Activated B cell treated with CpG ODN at 0.5 μM for 24 hours (primary cell): ENCODE data around the gene ARHGEF4. TPM values are rescaled to one million over a fixed set of nuclear protein-coding genes. Genes with fewer than 3 reads are reported as not detected.

Experiments
- ATAC-seq: fragments of 200-7000 bp; cut with Tn5 transposase; one replicate; pipeline ENCODE4 v1.10.0; 2021; ENCODE audit warnings: low read depth, mild to moderate bottlenecking, moderate library complexity
- CTCF ChIA-PET: fragments of 350-600 bp; sonication (Branson Sonifier 250); formaldehyde crosslinking; loops from one replicate; lab custom pipeline; 2021; ENCODE audit warnings: antibody characterized with exemption; lab: Charles Lee
- POLR2A ChIA-PET: fragments of 350-600 bp; sonication (Branson Sonifier 250); formaldehyde crosslinking; loops from one replicate; lab custom pipeline; 2021; ENCODE audit warnings: antibody characterized with exemption; lab: Charles Lee
- DNase-seq: peaks from one replicate; pipeline ENCODE4 v3.0.0; 2022
- H3K27ac Mint-ChIP-seq: one replicate; pipeline ENCODE4 v1.8.0; 2020; ENCODE audit warnings: mixed read lengths
- H3K27me3 Mint-ChIP-seq: one replicate; pipeline ENCODE4 v1.8.0; 2021; ENCODE audit warnings: mixed read lengths
- H3K36me3 Mint-ChIP-seq: one replicate; pipeline ENCODE4 v1.8.0; 2021; ENCODE audit warnings: low read depth, mixed read lengths
- H3K4me1 Mint-ChIP-seq: one replicate; pipeline ENCODE4 v1.8.0; 2021; ENCODE audit warnings: mixed read lengths
- H3K4me3 Mint-ChIP-seq: one replicate; pipeline ENCODE4 v1.8.0; 2020; ENCODE audit warnings: mild to moderate bottlenecking, mixed read lengths
- H3K9me3 Mint-ChIP-seq: one replicate; pipeline ENCODE4 v1.8.0; 2020; ENCODE audit warnings: mixed read lengths
- intact Hi-C: fragments of 100-400 bp; cut with micrococcal nuclease; formaldehyde crosslinking; loops from one replicate; pipeline ENCODE4 v1.15.1; 2024
- total RNA-seq: library from RNA; stranded (reverse); gene quantifications from 2 replicates; pipeline ENCODE4 v1.2.3, GENCODE V29; 2022
- TF ChIP-seq, protein P1 (sequence below): fragments of 200-600 bp; IDR thresholded peaks from one replicate; pipeline ENCODE4 v1.8.0; 2022; ENCODE audit warnings: antibody characterized with exemption, mild to moderate bottlenecking

ARHGEF4 gene
- total RNA-seq, 1 donor from 2014 or later, result 0.29 TPM

DNA sequence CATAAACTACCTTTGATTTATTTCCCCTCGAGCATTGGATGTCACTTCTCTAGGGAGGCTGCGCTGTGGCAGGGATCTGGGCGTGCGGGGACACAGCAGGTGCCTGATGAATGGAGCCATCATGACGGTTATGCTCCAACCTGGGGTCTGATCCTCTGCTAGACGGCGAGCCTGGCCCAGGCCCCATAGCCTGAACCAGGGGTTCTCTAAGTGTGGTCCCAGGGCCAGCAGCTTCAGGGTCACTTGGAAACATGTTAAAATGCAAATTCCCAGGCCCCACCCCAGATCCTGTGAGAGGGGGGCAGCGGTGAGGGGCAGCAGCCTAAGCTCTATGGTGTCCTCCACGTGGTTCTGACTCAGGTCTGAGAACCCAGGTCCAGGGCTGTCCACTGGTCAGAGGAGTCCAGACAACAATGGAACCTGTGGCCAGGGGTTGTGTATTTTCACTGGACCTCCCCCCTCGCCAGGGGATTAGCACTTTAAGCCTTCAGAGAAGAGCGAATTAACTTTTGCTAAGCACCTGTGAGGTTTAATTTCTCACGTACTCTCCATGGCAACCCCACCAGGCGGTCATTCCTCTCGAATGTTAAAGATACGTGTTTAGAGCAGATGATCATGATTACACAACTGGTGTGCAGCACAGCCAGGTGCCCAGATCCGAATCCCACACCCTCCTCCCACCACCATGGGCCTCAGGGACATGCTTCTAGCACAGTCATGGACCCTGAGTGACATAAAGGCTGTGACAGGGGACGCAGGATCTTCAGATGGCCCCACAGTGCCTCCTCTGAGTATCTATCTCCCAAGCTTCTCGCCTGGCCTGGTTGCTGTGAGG lies 1.6 kb upstream of the ARHGEF4 start:
- ATAC-seq (no peak), DNase-seq (no peak)
- Mint-ChIP-seq H3K4me3 (no peak overlapping the region), H3K4me1 (peaks cover 10% of the 10 kb centered on the region), H3K9me3 (no peaks in the 10 kb centered on the region), H3K36me3 (no peaks in the 10 kb centered on the region), H3K27ac (no peak overlapping the region), H3K27me3 (peaks cover 24% of the 10 kb centered on the region)
- TF ChIP-seq, protein P1, sequence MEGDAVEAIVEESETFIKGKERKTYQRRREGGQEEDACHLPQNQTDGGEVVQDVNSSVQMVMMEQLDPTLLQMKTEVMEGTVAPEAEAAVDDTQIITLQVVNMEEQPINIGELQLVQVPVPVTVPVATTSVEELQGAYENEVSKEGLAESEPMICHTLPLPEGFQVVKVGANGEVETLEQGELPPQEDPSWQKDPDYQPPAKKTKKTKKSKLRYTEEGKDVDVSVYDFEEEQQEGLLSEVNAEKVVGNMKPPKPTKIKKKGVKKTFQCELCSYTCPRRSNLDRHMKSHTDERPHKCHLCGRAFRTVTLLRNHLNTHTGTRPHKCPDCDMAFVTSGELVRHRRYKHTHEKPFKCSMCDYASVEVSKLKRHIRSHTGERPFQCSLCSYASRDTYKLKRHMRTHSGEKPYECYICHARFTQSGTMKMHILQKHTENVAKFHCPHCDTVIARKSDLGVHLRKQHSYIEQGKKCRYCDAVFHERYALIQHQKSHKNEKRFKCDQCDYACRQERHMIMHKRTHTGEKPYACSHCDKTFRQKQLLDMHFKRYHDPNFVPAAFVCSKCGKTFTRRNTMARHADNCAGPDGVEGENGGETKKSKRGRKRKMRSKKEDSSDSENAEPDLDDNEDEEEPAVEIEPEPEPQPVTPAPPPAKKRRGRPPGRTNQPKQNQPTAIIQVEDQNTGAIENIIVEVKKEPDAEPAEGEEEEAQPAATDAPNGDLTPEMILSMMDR, result no peak
- intact Hi-C loops, result loop anchor here (5.0 kb wide), 1 partner anchor 38 kb away; no protein-coding TSS in a partner anchor
- CTCF ChIA-PET, result interaction anchor here (1.4 kb wide), 1 partner anchor 34 kb away, joined by 3 read pairs; no protein-coding TSS in a partner anchor
- POLR2A ChIA-PET, result no interaction called here

DNA sequence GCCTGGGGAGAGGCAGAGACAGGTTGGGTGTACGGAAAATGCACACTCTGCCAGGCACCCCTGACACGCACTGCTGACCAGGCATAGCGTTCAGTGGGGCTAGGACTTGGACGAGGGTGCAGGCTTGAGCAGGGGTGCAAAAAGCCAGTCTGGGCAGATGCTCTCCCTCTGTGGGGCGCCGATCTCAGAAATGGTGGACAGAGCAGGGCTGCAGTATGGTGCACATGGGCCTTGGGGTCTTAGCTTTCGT lies 1.0 kb upstream of the ARHGEF4 start:
- Mint-ChIP-seq H3K4me1 (peaks cover 10% of the 10 kb centered on the region), H3K4me3 (no peak overlapping the region), H3K36me3 (no peaks in the 10 kb centered on the region), H3K27ac (no peak overlapping the region), H3K27me3 (peaks cover 24% of the 10 kb centered on the region), H3K9me3 (no peaks in the 10 kb centered on the region)
- ChIA-PET CTCF (interaction anchor here (1.4 kb wide), 1 partner anchor 34 kb away, joined by 3 read pairs; no protein-coding TSS in a partner anchor), POLR2A (interaction anchor here (1.2 kb wide), 1 partner anchor 38 kb away, joined by 4 read pairs; no protein-coding TSS in a partner anchor)
- DNase-seq (no peak), ATAC-seq (no peak)
- intact Hi-C loops, result loop anchor here (5.0 kb wide), 1 partner anchor 38 kb away; no protein-coding TSS in a partner anchor
- TF ChIP-seq, protein P1, result no peak

DNA sequence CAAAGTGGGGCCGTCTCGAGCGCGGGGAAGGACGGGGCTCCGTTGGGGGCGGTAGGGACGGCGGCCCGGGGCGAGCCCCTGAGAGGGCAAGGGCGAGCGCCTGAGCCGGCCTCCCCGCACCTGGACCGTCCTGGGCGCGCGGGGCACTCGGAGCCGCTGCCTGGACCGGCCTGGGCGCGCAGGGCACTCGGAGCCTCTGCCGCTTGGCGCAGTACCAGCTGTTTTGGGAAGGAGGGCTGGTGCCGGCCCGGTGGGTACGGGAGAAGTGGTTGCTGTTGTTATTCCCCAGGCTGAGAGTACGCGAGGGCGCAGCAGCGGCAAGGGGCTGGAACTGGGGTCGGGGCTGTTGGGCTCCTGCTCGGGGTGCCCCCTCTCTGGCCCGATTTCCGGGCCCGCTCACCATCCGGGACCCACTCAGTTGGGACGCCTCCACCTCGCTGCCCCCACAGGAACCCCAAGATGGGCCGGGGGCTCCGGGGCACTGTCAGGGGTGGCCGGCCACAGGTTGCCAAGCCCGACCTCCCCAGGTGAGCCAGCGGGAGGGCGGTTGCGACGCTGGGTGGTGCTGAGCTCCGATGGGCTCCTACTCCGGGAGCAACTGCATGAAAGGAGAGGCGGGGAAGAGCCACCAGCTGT lies 579 bp downstream of the ARHGEF4 start:
- Mint-ChIP-seq H3K4me1 (peaks cover 10% of the 10 kb centered on the region), H3K4me3 (no peak overlapping the region), H3K36me3 (no peaks in the 10 kb centered on the region), H3K9me3 (no peaks in the 10 kb centered on the region), H3K27ac (no peak overlapping the region), H3K27me3 (peaks cover 24% of the 10 kb centered on the region)
- ChIA-PET CTCF (no interaction called here), POLR2A (no interaction called here)
- TF ChIP-seq, protein P1, result no peak
- ATAC-seq, result peak; percentile 16
- intact Hi-C loops, result loop anchor here (5.0 kb wide), 1 partner anchor 40 kb away; no protein-coding TSS in a partner anchor
- DNase-seq, result no peak

DNA sequence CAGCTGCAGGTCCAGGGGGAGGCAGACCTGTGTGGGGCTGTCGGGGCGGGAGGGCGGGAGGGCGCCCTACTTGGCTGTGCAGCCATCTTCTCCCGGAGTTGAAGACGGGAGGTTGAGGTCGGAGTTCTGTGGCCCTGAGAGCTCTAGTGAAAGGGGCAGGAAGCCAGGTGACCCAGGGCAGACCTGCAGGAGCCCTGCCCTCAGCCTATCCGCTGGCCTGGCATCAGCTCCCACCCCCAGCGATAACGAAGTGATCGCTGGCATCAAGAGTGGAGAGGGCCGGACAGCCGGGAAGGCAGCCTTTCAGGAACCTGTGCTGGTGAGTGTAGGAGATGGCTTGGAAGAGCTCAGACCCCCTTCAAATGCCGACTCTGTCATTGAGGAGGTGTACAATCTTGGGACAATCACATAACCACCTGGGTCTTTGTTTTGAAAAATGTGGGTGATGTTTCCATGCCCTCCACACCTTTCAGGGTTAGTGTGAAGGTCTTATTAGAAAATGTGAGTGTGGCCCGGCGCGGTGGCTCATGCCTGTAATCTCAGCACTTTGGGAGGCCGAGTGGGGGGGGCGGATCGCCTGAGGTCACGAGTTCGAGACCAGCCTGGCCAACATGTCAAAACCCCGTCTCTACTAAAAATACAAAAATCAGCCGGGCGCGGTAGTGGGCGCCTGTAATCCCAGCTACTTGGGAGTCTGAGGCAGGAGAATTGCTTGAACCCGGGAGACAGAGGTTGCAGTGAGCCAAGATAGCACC lies 1.3 kb downstream of the ARHGEF4 start:
- ATAC-seq (no peak), DNase-seq (no peak)
- CTCF ChIA-PET, result no interaction called here
- POLR2A ChIA-PET, result no interaction called here
- no peaks in the 10 kb centered on the region for H3K9me3 Mint-ChIP-seq
- H3K27me3 Mint-ChIP-seq, result peaks cover 23% of the 10 kb centered on the region
- peaks cover 10% of the 10 kb centered on the region for H3K4me1 Mint-ChIP-seq
- TF ChIP-seq, protein P1, result no peak
- H3K4me3 Mint-ChIP-seq, result no peak overlapping the region
- H3K36me3 Mint-ChIP-seq, result no peaks in the 10 kb centered on the region
- intact Hi-C loops, result loop anchor here (5.0 kb wide), 1 partner anchor 41 kb away; no protein-coding TSS in a partner anchor
- H3K27ac Mint-ChIP-seq, result no peak overlapping the region
